Tibial nerve (tissue), 3 donors: ENCODE measurements around the gene DGKI.

Source experiments
- CTCF ChIP-seq, 5 experiments: fragments of 200-600 bp in 3 of 5; fragments of 450-650 bp in 2 of 5; sonication (generic) in 3 of 5; IDR thresholded peaks; one replicate each; pipeline ENCODE4 v1.5.1; 2016 to 2019; ENCODE audit warnings: antibody characterized with exemption in 5 of 5, mild to moderate bottlenecking in 3 of 5, moderate library complexity in 2 of 5
- POLR2A ChIP-seq, 2 donors: fragments of 450-650 bp; IDR thresholded peaks; one replicate each; pipeline ENCODE4 v1.6.1; 2017; ENCODE audit warnings: antibody characterized with exemption in 2 of 2, mild to moderate bottlenecking in 2 of 2, moderate library complexity in 2 of 2

DNA sequence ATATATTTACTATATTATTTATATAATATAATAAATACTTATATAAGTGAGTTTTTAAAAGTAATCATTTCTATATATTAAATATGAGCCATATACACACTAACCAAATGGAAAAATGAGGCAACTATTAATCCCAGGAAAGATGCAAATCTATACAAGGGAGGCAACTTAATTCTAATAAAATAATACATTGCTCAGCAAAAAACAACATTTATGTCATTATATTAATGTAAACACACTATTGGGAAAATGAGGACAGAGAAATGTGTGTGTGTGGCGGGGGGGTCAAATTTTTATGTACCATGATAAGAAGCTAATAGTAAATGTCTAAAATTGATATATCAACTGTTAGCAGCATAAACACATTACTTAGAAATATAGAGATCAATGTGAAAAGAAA is 23.3 kb upstream of the DGKI start:
- TF ChIP-seq POLR2A (IDR thresholded peaks at IDR 0.05), result no peak
- TF ChIP-seq CTCF (IDR thresholded peaks at IDR 0.05), result no peak
